ENCODE data around the gene SLC35D1. TPM values are rescaled to one million over a fixed set of nuclear protein-coding genes. Genes with fewer than 3 reads are reported as not detected.

SLC35D1 gene
- total and polyA plus RNA-seq, 10 of the 15 experiments (the other 5 are each of a cell fraction or from before 2014, with no cell fraction given) = 2.9 to 12.4 (median 8.6) TPM

DNA sequence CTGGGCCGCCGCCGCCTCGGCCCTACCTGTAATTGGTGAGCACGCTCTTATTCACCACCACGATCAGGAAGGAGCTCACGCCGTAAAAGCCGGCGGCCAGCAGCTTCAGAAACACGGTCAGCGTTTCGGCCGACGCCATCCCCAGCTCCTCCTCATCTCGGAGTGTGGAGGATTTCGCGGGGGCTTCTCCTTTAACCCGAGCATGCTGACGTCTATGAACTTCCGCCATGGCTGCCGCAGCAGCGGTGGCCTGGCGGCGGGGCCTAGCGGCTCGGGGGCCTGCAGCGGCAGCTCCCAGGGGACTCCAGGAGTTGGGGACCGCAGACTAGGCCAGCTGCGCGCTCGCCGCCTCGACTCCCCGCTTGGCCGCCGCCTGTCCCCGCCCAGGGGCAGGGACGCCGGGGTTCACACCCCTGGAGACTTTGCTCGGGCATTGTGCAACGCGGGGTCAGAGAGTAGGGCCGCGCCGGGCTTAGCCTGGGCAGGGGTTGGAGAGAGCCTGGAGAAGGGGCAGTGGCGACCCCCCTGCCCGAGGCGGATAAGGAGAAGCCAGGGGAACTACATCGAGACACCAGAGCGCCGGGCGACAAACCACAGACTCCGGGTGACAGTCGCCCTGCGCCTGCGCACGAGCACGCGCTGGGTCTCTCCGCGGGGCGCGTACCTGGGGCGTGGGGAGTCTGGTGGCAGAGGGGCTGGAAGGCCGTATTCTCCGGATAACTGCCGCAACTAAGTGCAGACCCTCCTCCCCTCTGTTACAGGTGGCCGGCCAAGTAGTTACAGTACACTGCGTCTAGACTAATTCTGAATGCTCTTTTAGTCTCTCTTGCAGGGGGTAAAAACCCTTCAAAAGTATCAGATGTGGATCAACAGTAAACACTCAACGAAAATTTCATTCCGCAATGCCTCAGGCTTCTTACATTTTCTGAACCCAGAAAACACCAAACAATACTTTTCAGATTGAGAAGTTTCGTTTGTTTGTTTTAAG, at the start of gene SLC35D1 (continued):
- TF ChIP-seq, protein P1, sequence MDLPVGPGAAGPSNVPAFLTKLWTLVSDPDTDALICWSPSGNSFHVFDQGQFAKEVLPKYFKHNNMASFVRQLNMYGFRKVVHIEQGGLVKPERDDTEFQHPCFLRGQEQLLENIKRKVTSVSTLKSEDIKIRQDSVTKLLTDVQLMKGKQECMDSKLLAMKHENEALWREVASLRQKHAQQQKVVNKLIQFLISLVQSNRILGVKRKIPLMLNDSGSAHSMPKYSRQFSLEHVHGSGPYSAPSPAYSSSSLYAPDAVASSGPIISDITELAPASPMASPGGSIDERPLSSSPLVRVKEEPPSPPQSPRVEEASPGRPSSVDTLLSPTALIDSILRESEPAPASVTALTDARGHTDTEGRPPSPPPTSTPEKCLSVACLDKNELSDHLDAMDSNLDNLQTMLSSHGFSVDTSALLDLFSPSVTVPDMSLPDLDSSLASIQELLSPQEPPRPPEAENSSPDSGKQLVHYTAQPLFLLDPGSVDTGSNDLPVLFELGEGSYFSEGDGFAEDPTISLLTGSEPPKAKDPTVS (IDR thresholded peaks at IDR 0.05; ENCODE audit: low read depth, low read length) = no peak
- TF ChIP-seq NFXL1 (IDR thresholded peaks at IDR 0.05; ENCODE audit: borderline replicate concordance) = no peak
- TF ChIP-seq SMAD1 (IDR thresholded peaks at IDR 0.05; ENCODE audit: low read depth, partially characterized antibody) = no peak
- peak; percentile 29; the same call in 1 of the 2 replicates for TF ChIP-seq MTA2 (IDR thresholded peaks at IDR 0.05; ENCODE audit: low read depth)
- peak; percentile 49; the same call in 1 of the 2 replicates for TF ChIP-seq BACH1 (IDR thresholded peaks at IDR 0.05; ENCODE audit: borderline replicate concordance)
- TF ChIP-seq CEBPB (IDR thresholded peaks at IDR 0.05; ENCODE audit: borderline replicate concordance in 1 of 2, low read depth in 2 of 2, low read length in 2 of 2) = no peak
- TF ChIP-seq CBFB (IDR thresholded peaks at IDR 0.05; ENCODE audit: low read depth) = 0 out of 2 replicates have a peak, but pooled peaks have one; percentile 41
- TF ChIP-seq, protein P2, sequence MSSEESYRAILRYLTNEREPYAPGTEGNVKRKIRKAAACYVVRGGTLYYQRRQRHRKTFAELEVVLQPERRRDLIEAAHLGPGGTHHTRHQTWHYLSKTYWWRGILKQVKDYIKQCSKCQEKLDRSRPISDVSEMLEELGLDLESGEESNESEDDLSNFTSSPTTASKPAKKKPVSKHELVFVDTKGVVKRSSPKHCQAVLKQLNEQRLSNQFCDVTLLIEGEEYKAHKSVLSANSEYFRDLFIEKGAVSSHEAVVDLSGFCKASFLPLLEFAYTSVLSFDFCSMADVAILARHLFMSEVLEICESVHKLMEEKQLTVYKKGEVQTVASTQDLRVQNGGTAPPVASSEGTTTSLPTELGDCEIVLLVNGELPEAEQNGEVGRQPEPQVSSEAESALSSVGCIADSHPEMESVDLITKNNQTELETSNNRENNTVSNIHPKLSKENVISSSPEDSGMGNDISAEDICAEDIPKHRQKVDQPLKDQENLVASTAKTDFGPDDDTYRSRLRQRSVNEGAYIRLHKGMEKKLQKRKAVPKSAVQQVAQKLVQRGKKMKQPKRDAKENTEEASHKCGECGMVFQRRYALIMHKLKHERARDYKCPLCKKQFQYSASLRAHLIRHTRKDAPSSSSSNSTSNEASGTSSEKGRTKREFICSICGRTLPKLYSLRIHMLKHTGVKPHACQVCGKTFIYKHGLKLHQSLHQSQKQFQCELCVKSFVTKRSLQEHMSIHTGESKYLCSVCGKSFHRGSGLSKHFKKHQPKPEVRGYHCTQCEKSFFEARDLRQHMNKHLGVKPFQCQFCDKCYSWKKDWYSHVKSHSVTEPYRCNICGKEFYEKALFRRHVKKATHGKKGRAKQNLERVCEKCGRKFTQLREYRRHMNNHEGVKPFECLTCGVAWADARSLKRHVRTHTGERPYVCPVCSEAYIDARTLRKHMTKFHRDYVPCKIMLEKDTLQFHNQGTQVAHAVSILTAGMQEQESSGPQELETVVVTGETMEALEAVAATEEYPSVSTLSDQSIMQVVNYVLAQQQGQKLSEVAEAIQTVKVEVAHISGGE (CRISPR knock-in tag; IDR thresholded peaks at IDR 0.05) = no peak
- TF ChIP-seq PAX8 (IDR thresholded peaks at IDR 0.05) = no peak
- TF ChIP-seq SMAD5 (IDR thresholded peaks at IDR 0.05; ENCODE audit: low read depth) = no peak
- TF ChIP-seq, protein P3, sequence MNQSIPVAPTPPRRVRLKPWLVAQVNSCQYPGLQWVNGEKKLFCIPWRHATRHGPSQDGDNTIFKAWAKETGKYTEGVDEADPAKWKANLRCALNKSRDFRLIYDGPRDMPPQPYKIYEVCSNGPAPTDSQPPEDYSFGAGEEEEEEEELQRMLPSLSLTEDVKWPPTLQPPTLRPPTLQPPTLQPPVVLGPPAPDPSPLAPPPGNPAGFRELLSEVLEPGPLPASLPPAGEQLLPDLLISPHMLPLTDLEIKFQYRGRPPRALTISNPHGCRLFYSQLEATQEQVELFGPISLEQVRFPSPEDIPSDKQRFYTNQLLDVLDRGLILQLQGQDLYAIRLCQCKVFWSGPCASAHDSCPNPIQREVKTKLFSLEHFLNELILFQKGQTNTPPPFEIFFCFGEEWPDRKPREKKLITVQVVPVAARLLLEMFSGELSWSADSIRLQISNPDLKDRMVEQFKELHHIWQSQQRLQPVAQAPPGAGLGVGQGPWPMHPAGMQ (IDR thresholded peaks at IDR 0.05; ENCODE audit: borderline replicate concordance) = no peak
- no peak for TF ChIP-seq HDAC2 (IDR thresholded peaks at IDR 0.05)
- TF ChIP-seq, protein P4, sequence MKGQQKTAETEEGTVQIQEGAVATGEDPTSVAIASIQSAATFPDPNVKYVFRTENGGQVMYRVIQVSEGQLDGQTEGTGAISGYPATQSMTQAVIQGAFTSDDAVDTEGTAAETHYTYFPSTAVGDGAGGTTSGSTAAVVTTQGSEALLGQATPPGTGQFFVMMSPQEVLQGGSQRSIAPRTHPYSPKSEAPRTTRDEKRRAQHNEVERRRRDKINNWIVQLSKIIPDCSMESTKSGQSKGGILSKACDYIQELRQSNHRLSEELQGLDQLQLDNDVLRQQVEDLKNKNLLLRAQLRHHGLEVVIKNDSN (IDR thresholded peaks at IDR 0.05; ENCODE audit: borderline replicate concordance, extremely low read length, insufficient read depth, low read depth, low read length) = no peak
- no peak for TF ChIP-seq RAD51 (IDR thresholded peaks at IDR 0.05)
- TF ChIP-seq ZSCAN29 (IDR thresholded peaks at IDR 0.05) = no peak
- TF ChIP-seq, protein P5, sequence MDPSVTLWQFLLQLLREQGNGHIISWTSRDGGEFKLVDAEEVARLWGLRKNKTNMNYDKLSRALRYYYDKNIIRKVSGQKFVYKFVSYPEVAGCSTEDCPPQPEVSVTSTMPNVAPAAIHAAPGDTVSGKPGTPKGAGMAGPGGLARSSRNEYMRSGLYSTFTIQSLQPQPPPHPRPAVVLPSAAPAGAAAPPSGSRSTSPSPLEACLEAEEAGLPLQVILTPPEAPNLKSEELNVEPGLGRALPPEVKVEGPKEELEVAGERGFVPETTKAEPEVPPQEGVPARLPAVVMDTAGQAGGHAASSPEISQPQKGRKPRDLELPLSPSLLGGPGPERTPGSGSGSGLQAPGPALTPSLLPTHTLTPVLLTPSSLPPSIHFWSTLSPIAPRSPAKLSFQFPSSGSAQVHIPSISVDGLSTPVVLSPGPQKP (IDR thresholded peaks at IDR 0.05; ENCODE audit: low read depth, low read length) = peak; percentile 29; the same call in 1 of the 2 replicates
- TF ChIP-seq JUND (IDR thresholded peaks at IDR 0.05; ENCODE audit: low read depth, low read length) = no peak
- TF ChIP-seq ETV6 (conservative IDR thresholded peaks at IDR 0.05 in 1 of 2, IDR thresholded peaks at IDR 0.05 in 1 of 2; ENCODE audit: borderline replicate concordance in 1 of 2, low read depth in 1 of 2) = no peak
- no peak for TF ChIP-seq POU2F2 (IDR thresholded peaks at IDR 0.05; ENCODE audit: borderline replicate concordance, low read depth, low read length)
